Activated T-cell treated with anti-CD3 and anti-CD28 coated beads, Interleukin-2, amount 50 U/mL, for 1 hour (primary cell): ENCODE measurements around the gene HBG1.
"Not testable (repeated sequence)": the region's sequence is repeated elsewhere in the genome, so short reads cannot be mapped to it uniquely, and the experiment has no call there.

Experiments used
- DNase-seq: peaks from one replicate; pipeline ENCODE4 v3.0.0-alpha.2; 2020

The HBG1 gene

GRCh38 chr11:5249807-5250396 lies at the start of gene HBG1:
Gene HBG1 (minus strand): TSS chr11:5249857. CDS start chr11:5249804, 53 bp downstream.
- not testable (repeated sequence) for DNase-seq

- no peak for DNase-seq
Observed at GRCh38 chr11:5298451-5298850, 48.8 kb upstream of the HBG1 start.

GRCh38 chr11:5297721-5298323 lies 48.2 kb upstream of the HBG1 start:
- DNase-seq = no peak

- DNase-seq = not testable (repeated sequence)
Observed at GRCh38 chr11:5294342-5294995, 44.8 kb upstream of the HBG1 start.

GRCh38 chr11:5293028-5293427 lies 43.4 kb upstream of the HBG1 start:
- DNase-seq = no peak

- no peak for DNase-seq
Observed at GRCh38 chr11:5291207-5291838, 41.7 kb upstream of the HBG1 start.

- DNase-seq = no peak
Observed at GRCh38 chr11:5290106-5290505, 40.4 kb upstream of the HBG1 start.

- no peak for DNase-seq
Observed at GRCh38 chr11:5289696-5290095, 40.0 kb upstream of the HBG1 start.

- no peak for DNase-seq
Observed at GRCh38 chr11:5288906-5289550, 39.4 kb upstream of the HBG1 start.

GRCh38 chr11:5288108-5288905 lies 38.6 kb upstream of the HBG1 start:
- DNase-seq = no peak

- no peak for DNase-seq
Observed at GRCh38 chr11:5286901-5287300, 37.2 kb upstream of the HBG1 start.

- no peak for DNase-seq
Observed at GRCh38 chr11:5286351-5286750, 36.7 kb upstream of the HBG1 start.

- no peak for DNase-seq
Observed at GRCh38 chr11:5285703-5286340, 36.2 kb upstream of the HBG1 start.

- DNase-seq = no peak
Observed at GRCh38 chr11:5284637-5285036, 35.0 kb upstream of the HBG1 start.

- DNase-seq = no peak
Observed at GRCh38 chr11:5283882-5284281, 34.2 kb upstream of the HBG1 start.

- no peak for DNase-seq
Observed at GRCh38 chr11:5283086-5283485, 33.4 kb upstream of the HBG1 start.

GRCh38 chr11:5282628-5283027 lies 33.0 kb upstream of the HBG1 start:
- DNase-seq = no peak

- DNase-seq = no peak
Observed at GRCh38 chr11:5281596-5281995, 31.9 kb upstream of the HBG1 start.

- DNase-seq = no peak
Observed at GRCh38 chr11:5280582-5281102, 31.0 kb upstream of the HBG1 start.

GRCh38 chr11:5279471-5280090 lies 29.9 kb upstream of the HBG1 start:
- DNase-seq = no peak

- DNase-seq = no peak
Observed at GRCh38 chr11:5277807-5278382, 28.2 kb upstream of the HBG1 start.
